GM18526 (cell line): ENCODE results near the gene RAE1.

ENCODE experiments used
- POLR2A ChIP-seq: IDR thresholded peaks from 3 replicates; pipeline ENCODE4 v1.6.1; 2011; ENCODE audit not compliant: insufficient read length; ENCODE audit errors: extremely low read depth

The RAE1 gene

DNA sequence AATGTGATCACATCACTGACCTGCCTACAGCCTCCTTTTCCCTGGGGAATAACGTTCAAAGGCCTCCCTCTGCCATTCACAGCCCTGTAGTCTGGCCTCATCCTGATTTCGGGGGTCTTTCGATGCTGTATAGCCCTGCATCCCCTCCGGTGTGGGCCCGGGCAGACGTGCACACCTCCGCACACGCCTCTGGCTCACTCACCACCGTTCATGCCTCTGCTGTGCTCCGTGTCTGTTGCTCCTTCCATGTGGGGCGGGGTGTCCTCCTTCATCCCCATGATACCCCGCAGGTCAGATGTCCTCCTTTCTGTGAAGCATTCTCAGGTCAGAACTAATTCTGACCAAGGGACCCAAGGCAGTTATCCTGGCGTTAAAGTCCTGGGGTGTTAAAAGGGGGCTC, 26.3 kb downstream of the RAE1 start:
- TF ChIP-seq POLR2A = no peak

DNA sequence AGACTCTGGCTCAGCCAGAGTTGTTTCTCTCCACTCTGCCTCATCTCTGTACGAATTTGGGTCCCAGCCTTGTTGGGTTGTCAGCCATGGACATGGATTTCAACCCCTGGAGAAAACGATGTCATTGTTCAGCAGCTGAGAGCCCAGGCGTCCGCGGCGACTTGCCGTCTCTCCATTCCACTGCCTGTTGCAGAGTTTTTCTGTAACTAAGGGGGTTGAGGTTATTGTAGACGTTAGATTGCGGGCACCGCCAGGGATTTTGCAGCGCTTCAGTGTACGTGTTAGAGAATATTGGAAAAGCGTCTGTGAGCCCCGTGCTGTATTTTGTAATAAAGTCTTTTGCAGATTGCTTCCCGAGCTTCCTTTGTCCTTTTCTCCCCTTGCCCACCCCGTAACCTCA, 27.1 kb downstream of the RAE1 start:
- TF ChIP-seq POLR2A = no peak

DNA sequence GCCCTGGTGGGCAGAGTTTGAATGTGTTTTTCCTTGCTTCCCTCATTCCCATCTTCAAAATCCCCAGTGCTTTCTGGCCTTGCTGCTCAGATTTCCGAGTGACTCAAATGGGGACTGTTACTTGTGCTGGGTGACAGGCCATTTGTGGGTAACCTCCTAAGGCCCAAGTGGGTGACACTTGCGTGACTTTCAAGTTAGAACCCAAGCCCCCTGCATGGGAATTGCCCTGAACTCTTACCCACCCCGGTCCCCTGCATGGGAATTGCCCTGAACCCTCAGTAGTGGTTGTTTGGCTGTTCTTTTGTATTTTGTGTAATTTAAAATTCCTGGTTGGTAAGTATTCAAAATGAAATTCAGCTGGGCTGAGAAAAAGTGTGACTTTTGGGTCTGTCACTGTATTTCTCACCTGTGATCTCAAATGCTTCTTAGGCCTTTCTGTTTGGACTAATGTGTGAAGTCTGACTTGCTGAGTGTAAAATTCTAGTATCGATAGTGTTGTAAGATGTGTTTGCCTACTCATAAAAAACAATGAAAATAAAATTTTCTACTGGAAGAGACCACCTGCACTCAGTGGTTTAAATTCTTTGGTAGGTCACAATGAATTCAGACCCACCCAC, 27.7 kb downstream of the RAE1 start:
- no peak for TF ChIP-seq POLR2A

DNA sequence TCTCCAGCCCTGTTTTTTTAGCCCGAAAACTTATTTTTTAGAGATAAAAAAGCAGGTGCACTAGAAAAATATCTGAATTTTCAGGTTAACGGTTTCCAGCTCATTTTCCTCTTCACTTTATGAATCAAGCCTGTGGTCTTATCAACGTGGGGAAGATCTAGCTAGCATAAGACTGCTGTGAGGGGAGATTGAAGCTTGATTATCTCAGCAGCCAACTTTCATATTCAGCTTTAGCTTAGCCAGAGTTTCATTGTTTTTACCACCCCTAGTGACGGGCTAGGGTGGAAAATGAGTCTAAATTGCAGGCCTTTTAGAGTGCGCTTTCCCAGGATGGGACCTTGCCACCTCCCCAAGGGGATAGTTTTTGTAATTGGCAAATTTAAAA, 28.2 kb downstream of the RAE1 start:
- TF ChIP-seq POLR2A = no peak

DNA sequence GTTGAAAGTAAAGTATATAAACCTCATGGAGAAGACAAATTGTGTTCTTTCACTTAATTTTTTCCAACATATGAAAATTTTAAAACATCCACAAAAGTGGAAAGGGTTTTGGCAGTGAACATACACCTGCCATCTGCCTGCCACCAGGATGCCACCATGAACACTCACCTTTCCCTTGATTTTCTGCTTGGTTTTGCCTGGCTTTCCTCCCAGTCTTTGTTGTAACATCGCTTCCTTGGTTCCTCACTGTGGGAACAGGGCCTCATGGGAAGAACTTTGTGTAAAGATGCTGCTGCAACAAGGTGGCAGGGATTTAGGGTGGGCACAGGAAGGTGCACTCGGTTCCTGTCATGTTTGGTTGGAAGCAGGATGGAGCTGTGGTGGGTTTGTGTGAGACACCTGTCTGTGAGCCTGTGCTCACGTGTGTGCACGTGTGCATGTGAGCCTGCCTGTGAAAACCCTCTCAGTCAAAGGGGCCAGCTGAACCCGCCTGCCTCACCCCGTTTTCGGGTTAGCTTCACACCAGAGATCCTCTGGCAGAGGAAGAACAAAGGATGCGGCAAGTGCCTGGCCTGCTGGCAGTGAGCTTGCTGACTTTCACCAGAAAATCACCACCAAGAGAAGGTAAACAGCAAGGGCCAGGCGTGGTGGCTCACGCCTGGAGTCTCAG, 29.2 kb downstream of the RAE1 start:
- TF ChIP-seq POLR2A = no peak

DNA sequence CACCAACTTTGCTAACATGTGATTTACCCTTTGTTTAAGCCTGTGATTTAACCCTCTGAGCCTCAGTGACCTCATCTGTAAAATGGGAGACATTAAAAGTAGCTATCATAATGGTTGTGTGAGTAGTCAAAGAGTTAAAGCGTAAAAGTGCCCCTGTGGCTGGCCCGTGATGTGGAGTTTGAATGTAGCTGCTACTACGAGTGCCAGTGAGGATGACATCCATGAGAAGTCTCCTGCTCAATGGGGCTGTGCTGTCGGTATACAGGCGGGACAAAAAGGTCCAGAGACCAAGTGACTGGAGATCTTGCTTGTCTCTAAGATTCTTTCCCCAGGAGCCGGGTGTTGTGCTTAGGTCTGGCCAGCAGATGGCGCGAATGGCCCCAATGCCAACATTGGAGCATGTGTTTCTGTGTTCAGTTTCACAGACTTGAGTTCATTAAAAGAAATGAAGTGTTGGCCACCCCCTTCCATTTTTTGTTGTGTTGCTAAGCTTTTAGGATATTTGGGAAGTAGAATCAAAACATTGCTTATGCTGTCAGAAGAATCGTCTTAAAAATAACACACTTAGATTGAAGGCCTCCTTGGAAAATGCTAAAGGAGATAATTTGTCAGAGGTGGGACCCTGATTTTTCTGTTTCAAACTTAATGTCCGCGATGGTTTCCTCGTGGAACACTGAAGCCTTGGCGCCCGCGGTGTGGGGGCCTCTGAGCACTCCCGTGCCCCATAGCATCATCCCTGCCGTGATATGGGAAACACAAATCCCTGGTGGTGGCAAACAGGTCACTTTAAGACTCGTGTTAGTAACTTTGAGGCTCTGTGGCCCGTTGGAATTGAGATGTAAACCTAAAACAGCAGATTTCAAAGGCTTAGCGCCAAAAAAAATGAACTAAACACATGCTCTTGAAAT, 30.8 kb downstream of the RAE1 start:
- no peak for TF ChIP-seq POLR2A

DNA sequence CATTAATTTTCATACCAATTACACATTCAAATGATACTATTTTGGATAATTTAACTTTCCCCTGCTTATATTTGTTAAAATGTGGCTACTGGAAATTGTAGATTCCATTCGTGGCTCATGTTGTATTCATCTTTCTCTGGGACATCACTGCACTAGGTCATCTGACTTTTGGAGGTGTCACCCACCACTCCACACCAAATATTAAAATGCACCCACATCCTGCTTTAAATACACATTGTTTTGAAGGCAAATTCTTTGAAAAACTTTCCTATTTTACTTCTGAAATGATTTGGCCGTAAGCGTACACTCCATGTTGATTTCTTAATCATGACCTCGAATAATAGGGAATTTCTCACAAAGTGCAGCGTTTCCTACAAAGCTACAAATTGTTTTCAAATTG, 31.5 kb downstream of the RAE1 start:
- no peak for TF ChIP-seq POLR2A

DNA sequence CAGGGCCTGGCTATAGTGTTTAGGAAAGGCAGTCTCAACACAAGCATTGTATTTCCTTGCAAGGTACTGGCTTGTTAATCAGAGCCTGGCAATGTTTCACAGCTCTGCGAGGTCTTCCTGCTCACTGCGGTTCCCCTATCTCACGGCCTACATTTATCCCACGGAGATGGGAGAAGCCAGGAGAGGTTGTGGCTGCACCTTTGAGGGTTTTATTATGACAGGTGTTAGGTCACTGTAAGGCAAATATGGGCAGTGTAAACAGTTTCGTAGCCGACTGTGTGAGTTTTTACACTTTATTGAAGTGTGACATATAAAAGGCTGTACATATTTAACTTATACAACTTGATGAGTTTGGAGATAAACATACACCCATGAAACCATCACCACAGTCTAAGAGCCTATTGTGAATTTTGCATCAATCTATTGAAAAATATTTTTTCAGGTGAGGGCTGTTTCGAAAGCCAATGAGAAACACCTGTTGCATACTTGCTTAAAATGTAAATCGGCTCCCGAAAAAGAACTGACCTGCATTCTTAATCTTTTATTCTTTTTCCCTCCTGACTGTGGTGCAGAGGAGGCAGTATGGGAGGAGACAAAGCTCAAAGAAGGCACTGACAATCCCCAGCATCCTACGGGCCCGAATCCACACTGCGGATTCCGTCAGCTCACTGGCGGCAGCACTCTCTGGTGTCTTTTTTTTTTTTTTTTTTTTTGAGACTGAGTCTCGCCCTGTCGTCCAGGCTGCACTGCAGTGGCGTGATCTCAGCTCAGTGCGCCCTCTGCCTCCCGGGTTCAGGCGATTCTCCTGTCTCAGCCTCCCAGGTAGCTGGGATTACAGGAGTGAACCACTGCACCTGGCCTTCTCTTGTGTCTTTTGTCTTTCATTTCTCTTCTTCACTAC, 32.6 kb downstream of the RAE1 start:
- no peak for TF ChIP-seq POLR2A

DNA sequence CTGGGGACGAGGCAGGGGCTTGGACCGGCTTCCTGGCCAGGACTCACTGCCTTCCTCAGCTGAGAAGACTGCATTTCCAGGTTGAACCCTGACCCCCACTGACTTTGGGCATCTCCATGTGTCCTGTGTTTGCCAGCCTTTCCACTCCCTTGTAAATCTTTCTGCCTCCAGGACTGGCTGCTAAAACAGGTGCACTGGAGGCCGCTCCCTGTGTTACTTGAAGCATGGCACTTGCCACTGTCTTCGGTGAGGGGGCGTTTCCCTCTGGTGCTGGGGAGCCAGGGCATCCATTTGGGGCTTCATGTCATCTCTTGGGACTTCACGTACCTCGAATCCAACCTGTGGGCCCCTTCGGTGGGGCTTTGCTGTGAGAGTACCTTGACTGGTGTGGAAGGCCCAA, 33.4 kb downstream of the RAE1 start:
- TF ChIP-seq POLR2A = no peak

DNA sequence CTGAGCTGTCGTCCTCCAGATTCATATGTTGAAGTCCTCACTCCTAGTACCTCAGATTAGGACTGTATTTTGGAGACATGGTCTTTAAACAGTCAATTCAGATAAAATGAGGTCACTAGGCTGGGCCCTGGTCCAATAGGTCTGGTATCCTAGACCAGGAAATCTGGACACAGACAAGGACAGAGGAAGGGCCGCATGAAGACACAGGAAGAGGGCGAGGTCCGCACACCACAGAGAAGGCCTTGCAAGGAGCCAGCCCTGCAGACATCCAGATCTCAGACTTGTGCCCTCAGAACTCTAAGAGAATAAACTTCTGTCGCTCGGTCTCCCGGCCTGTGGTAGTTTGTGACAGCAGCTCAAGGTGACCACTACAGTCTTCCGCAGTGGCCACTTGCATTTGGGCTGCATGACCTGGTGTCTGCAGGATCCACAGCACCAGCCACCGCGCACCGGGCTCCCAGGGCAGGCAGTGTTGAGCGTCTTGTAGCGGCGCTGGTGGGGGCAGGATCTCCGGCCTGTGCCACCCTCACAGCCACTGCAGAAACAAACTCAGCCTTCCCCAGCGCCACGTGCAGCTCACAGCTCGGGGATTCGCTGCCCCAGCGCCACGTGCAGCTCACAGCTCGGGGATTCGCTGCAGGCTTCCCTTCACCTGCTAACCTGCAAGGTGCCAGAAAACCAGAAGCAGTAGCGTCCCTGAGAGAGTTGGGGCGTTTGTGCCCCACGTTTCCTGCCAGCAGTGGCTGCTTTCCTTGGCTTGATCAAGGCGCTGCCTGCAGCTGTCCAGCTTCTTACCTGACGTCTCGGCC, 34.1 kb downstream of the RAE1 start:
- TF ChIP-seq POLR2A = no peak

DNA sequence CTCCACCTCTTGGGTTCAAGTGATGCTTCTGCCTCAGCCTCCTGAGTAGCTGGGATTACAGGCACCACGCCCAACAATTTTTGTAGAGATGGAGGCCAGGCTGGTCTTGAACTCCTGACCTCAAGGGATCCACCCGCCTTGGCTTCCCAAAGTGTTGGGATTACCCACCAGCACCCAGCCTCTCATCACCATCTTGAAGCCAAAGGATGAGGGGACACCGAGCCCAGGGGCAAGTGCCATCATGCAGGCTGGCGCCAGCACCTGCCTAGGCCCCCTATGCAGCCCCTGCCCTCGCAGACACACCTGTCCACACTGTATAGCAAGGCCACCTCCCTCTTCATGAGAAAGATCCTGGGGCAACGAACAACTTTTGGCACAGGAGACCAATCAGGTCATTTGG, 34.9 kb downstream of the RAE1 start:
- no peak for TF ChIP-seq POLR2A

DNA sequence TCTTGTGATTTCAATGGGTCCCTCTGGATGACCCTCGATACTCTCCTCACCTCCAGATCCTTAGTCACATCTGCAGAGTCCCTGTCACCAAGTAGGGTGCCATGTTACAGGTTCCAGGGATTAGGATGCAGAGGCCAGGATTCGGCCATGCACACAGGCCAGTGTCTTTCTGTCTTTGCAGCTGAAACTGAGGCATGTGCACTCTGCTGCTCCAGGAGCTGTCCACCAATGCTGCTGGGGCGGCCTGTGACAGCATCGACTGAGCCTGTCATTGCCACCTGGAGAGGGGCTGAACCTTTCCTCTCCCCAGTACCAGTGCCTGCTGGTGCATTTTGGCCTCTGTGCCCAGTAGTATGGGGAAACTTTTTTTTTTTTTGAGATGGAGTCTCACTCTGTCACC, 35.7 kb downstream of the RAE1 start:
- no peak for TF ChIP-seq POLR2A

DNA sequence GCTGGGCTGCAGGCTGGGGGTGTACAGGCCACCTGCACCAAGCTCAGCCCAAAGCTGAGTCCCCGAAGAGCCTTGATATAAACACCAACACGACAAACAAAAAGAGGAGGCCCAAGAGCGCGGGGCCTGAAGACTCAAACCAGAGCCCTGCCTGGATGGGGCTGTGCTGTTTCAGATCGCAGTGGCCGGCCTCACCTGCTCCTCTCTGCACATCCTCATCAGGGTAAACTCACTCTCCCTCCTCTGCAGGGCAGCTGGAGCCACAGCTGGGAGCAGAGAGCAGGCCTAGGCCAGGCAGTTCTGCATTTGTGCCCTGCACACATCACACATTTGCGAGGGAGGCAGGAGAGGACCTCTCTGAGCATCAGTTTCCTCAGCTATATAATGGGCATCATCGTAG, 36.4 kb downstream of the RAE1 start:
- no peak for TF ChIP-seq POLR2A

DNA sequence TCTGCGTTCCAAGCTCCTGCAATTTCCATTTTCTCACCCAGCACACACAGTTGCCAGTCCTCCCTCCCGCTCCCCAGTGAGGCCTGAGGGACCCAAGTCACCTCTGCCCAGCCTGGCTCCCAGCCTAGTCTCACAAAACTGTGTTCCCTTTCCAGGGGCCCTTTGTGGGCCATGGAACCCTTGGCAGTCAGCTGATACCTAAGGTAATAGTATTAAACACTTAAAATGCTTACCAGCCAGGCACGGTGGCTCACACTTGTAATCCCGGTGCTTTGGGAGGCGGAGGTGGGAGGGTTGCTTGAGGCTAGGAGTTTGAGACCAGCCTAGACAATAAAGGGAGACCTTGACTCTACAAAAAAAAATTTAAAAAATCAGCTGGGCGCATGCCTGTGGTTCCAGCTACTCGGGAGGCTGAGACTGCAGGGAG, 36.9 kb downstream of the RAE1 start:
- no peak for TF ChIP-seq POLR2A
